Hypothalamus (tissue), 51 donors: Measurements from ENCODE around the gene WDR59.
"Not testable (repeated sequence)": the region's sequence is repeated elsewhere in the genome, so short reads cannot be mapped to it uniquely, and the experiment has no call there.

ENCODE experiments used
- DNase-seq, 51 donors: peaks; one replicate each; lab custom pipeline; 2025; lab: John Stamatoyannopoulos, UW

WDR59 gene

DNA sequence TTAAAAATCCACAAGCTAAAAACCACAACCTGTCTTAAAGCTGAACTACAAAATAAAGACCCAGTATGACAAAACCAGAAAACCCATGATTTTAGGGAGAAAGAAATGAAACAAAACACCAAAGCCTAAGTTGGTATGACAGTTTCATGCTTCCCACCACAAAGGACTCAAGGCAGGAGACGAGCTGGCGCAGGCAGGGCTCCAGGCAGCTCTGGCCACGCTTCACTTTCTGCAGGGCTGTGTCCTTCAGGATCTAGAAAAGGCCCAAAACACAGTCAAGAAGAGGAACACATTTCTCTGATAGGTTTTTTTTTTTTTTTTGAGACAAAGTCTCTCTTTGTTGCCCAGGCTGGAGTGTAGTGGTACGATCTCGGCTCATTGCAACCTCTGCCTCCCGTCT, 75.3 kb downstream of the WDR59 start:
- DNase-seq, result no peak

DNA sequence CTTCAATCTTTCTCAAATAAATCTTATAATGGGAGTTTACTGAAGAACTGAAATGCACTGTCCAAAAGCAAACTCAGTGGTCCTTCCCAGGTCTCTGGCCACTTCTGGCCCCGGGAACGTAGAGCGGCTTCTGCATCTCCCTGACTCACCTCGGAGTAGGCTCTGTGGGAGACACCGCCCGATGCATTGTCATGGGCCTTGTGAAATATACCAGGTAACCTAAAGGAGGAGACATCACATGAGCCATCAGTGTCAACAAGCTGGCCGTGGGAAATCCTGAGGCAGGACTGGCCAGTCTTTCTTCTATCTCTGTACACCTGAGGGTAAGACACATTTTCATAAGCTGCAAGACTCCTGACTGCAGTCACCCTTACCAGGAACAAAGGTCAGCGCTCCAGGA, 76.2 kb downstream of the WDR59 start:
- not testable (repeated sequence) for DNase-seq

GRCh38 chr16:74903901-74904678, 80.8 kb downstream of the WDR59 start:
- no peak for DNase-seq

GRCh38 chr16:74903120-74903519, 81.8 kb downstream of the WDR59 start:
- no peak for DNase-seq

DNA sequence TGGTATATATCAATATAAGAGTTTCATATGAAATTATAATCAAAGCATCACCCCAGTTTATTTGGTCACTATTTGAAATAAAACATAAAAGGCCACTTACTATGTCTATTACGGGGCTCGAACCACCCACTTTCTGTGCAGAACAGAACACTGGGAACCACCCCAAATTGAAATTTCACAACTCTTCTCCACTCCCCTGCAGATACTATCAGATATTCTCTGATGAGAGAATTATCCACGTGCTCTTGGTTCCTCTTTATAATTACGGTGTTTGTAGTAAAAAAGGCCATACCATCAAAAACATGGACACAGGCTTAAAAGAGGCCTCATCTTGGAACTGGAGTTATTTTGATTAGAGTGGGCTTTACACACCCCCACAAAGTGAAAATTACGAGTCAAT, 82.8 kb downstream of the WDR59 start:
- no peak for DNase-seq

DNA sequence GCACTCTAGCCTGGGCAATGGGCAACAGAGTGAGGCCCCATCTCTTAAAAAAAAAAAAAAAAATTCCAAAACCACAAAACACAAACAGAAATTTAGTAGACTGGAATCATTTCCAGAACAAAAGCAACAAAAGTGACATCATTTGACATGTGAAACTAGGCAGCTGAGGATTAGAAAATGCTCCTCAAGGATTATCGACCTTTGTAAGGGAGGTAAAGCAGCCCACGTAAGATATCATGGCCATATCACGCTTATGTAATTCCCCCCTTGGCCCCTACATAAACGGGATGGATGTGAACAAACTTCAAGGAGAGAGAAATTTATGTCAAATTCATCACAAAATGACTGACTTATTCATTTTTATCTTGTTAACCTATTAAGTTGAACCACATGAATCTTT, 83.3 kb downstream of the WDR59 start:
- DNase-seq, result no peak

- DNase-seq, result peak in 1 of 51 donors; percentile 9
Measured at GRCh38 chr16:74899816-74900215, 85.1 kb downstream of the WDR59 start.

DNA sequence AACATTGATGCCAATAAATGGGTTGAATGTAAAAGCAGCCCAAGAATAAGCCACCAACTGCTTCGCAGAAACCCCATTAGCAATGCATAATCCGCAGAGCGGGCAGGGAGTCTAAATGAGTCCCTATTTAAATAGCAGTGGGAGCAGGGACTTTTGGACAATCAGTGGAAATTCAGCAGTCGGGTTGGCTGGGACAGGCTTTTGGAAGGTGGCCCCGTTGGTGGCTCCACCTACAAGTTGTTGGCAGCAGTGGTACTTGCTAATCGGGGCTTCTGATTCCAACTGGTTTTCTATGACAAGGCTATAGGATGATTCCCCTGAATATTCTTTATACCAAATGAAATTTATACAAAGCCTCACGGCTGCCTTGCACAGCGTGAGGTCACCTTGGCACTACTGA, 86.3 kb downstream of the WDR59 start:
- DNase-seq, result peak in 14 of 51 donors; percentile 1 to 45 (median 18)

DNA sequence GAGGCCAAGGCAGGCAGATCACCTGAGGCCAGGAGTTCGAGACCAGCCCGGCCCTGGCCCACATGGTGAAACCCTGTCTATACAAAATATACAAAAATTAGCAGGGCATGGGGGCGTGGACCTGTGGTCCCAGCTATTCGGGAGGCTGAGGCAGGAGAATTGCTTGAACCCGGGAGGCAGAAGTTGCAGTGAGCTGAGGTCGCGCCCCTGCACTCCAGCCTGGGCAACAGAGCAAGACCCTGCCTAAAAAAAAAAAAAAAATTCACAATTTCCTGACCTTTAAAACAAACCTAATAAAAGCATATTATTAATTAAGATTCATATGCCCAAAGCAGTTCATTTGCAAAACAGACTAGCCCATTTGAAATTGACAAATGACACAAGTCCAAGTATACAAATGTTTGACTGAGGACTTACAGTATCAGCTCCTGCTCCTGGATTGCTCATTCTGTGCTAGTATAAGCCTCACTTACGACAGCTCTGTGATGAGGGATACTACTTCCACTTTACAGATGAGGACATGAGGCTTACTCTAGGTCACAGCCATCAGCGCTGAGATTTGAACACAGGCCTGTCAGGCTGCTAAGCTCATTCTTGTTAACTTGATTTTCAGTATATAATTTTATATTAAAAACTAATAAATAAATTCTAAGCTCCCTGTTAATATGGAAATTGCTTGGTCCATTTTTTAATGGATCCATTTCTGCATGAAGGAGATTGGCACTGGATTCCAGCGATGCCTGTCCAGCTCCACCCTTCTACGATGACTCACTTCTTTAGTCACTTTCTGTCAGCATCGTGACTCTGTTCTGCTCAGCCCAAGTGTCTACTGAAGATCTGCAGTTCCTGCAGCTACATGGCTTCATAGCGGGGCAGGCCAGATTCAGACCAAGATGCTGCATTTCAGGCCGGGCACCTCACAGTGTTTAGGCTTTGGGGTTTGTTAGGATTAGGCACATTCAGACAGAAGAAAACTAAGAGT, 88.2 kb downstream of the WDR59 start:
- peak in 1 of 51 donors; percentile 33 for DNase-seq

GRCh38 chr16:74893541-74893940, 91.4 kb downstream of the WDR59 start:
- no peak for DNase-seq

- no peak for DNase-seq
Measured at GRCh38 chr16:74892574-74893461, 92.1 kb downstream of the WDR59 start.

DNA sequence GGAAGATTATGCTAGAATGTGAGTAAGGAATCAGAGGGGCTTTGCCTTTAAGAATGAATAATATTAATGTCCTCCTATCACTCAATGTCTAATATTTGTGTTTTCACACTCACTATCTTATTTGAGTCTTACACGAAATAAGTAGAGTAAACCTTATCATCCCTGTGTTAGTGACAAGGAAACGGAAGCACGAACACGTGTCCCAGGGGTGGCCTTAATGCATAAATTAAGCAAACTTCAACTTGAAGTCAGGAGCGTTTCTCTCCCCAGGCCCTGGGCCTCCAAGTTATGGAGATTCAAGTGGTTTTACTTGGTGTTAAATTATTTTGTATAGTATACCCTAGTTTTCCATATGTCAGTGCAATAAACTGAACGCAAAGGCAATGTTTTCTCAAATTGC, 96.0 kb downstream of the WDR59 start:
- no peak for DNase-seq

- no peak for DNase-seq
Measured at GRCh38 chr16:74888232-74888862, 96.6 kb downstream of the WDR59 start.

DNA sequence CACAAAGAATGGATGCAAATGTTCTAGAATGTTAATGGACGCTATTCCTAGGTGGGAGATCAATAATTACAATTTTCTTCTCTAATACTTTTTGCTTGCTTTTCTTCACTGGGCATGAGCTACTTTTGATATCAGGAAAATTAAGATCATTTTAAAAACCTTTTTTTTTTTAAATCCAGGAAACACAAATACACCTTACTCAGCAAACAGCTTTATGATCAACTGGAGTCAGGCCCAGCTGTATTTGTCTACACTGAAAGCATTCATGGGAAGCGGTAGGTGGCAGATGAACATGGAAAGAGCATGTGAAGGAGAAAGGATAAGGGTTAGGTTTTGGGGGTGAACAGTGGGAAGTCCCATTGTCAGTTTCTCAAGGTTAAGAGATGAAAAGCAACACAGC, 97.8 kb downstream of the WDR59 start:
- no peak for DNase-seq

GRCh38 chr16:74877706-74878105, 107.2 kb downstream of the WDR59 start:
- DNase-seq, result no peak

GRCh38 chr16:74874912-74875546, 109.9 kb downstream of the WDR59 start:
- no peak for DNase-seq

DNA sequence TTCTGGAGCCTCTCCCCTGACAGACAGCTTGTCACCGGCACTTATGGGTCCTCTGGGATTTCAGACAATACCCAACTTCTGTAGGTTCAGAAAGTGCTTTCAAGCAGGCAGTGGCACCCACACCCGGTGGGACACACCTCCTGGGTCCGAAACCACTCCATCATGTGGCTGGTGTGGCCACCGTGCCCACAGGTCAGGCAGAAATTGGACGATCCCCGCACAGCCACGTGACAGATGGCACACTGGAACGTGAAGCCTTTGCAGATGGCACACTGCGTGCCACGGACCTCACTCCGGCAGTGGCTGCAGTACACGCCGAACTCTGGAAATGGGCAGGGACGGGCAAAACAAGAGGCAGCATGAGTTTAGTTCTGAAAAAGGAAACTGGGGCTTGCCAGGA, 110.8 kb downstream of the WDR59 start:
- DNase-seq, result no peak

DNA sequence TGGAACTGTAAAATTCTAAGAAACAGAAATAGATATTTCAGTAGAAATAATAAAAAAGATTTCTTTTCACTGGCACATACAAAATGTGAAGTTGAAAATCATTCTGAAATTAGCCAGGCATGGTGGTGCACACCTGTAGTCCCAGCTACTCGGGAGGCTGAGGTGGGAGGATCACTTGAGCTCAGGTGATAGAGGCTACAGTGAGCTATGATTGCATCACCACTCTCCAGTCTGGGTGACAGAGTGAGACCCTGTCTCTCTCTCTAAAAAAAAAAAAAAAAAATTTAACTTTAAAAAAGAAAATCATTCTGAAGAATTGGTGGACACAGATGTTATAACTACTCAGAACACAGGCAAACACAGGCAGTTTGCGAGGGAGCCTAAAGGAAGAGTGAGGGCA, 112.6 kb downstream of the WDR59 start:
- no peak for DNase-seq

- no peak for DNase-seq
Measured at GRCh38 chr16:74871608-74872007, 113.3 kb downstream of the WDR59 start.

- DNase-seq, result no peak
Measured at GRCh38 chr16:74868501-74868900, 116.4 kb downstream of the WDR59 start.
